ENCODE results near the gene MRPL38. TPM values are rescaled to one million over a fixed set of nuclear protein-coding genes. Genes with fewer than 3 reads are reported as not detected.
A peak's percentile ranks its signal among the peaks of the same experiment; 100 is the strongest.

MRPL38 gene
- polyA plus RNA-seq, 3 donors, result 27.8 to 44.1 (median 36.0) TPM

DNA sequence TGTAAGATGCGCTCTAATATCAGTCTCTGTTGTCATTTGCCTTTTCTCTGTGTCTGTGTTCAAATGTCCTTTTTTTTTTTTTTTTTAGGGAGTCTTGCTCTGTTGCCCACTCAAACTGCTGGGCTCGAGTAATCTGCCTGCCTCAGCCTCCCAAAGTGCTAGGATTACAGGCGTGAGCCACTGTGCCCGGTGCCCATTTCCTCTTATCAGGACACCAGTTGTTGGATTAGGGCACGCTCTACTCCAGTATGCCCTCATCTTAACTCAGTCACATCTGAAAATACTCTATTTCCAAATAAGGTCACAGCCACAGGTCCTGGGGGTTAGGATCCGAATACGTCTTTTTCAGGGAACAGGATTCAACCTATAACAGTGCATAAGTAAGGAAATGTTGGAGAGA lies 24.4 kb downstream of the MRPL38 start:
- WGBS (ENCODE audit: insufficient coverage), result 72% methylated on average over 4 of the region's 7 CpGs
- H3K4me1 ChIP-seq (ENCODE audit: control insufficient read depth in 1 of 2, insufficient read depth in 2 of 2, low read length in 2 of 2), result peaks cover 36 to 40% of the 10 kb centered on the region in 2 donors
- TF ChIP-seq, protein P1, sequence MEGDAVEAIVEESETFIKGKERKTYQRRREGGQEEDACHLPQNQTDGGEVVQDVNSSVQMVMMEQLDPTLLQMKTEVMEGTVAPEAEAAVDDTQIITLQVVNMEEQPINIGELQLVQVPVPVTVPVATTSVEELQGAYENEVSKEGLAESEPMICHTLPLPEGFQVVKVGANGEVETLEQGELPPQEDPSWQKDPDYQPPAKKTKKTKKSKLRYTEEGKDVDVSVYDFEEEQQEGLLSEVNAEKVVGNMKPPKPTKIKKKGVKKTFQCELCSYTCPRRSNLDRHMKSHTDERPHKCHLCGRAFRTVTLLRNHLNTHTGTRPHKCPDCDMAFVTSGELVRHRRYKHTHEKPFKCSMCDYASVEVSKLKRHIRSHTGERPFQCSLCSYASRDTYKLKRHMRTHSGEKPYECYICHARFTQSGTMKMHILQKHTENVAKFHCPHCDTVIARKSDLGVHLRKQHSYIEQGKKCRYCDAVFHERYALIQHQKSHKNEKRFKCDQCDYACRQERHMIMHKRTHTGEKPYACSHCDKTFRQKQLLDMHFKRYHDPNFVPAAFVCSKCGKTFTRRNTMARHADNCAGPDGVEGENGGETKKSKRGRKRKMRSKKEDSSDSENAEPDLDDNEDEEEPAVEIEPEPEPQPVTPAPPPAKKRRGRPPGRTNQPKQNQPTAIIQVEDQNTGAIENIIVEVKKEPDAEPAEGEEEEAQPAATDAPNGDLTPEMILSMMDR (IDR thresholded peaks at IDR 0.05), result no peak
- Mint-ChIP-seq H3K9me3 (peaks cover 0 to 16% (median 4%) of the 10 kb centered on the region in 7 donors), H3K27me3 (ENCODE audit: low read depth in 3 of 3) (peaks cover 52 to 69% (median 58%) of the 10 kb centered on the region in 3 donors), H3K27ac (no peak overlapping the region), H3K36me3 (peaks cover 2 to 6% of the 10 kb centered on the region in 2 donors), H3K4me1 (peaks cover 34% of the 10 kb centered on the region), H3K4me3 (peak overlapping the region in 1 of 2 donors; percentile 80)
- no peak overlapping the region for H3K4me3 ChIP-seq (replicated peaks in 1 of 3; ENCODE audit: low read depth in 2 of 3, low read length in 3 of 3)
- no peaks in the 10 kb centered on the region for H3K36me3 ChIP-seq (replicated peaks in 1 of 2; ENCODE audit: control insufficient read depth in 1 of 2, insufficient read depth in 2 of 2, low read length in 2 of 2)
- DNase-seq, result no peak
- peaks cover 16 to 48% of the 10 kb centered on the region in 2 donors for H3K27me3 ChIP-seq (ENCODE audit: control insufficient read depth in 2 of 2, insufficient read depth in 2 of 2, low read length in 2 of 2)
- H3K9ac ChIP-seq (ENCODE audit: insufficient read depth, low read length, poor library complexity, severe bottlenecking), result no peak overlapping the region
- no peaks in the 10 kb centered on the region for H3K79me2 ChIP-seq (ENCODE audit: insufficient read depth, low read length)
- H3K4me2 ChIP-seq (replicated peaks; ENCODE audit: extremely low read depth, low read length, poor library complexity, severe bottlenecking), result no peak overlapping the region
- H3K9me3 ChIP-seq (replicated peaks in 1 of 2; ENCODE audit: control insufficient read depth in 1 of 2, insufficient read depth in 1 of 2, low read length in 2 of 2), result peaks cover 0 to 5% of the 10 kb centered on the region in 2 donors
- intact Hi-C loops (cut with micrococcal nuclease), result no loop called here
- H2AFZ ChIP-seq (ENCODE audit: insufficient read depth, low read depth, low read length, poor library complexity, severe bottlenecking), result no peak overlapping the region
- no peak overlapping the region for H3K27ac ChIP-seq (ENCODE audit: low read depth in 1 of 2, low read length in 2 of 2)
- H4K20me1 ChIP-seq (ENCODE audit: insufficient read depth, low read length), result no peaks in the 10 kb centered on the region

DNA sequence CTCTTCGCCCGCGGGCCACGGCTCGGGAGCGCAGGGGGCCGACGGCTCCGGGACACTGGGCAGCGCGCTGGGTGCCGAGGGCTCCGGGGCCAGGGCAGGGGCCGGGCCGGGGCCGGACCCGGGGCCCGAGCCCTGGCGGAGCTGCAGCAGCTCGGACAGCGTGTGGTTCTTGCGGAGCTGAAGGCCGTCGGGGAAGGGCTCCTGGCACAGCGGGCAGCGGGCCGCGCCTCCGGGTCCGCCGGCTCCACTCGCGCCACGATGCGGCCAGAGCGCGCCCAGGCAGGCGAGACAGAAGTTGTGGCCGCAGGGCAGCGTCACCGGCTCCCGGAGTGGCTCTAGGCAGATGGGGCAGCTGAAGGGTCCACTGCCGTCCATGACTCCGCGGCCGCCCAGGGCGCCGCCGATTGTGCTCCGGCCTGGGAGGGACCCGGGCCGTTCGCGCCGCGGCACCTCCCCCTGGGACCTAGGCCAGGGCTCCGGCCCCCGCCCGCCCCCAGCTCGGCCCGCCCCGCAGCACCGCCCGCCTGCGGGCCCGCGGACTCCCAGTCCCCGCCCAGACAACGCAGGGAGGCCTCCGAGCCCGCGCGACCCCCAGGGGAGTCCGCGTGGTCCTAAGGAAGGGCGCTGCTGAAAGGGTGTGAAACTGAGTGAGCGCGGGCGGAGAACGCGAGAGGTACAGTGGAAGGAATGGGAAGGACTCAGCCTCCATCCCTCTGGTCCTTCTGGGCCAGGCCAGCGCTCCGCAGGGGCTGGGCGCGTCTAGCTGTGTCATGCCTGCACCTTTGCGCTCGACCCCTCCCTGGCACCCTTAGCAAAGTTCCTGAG lies 26.3 kb downstream of the MRPL38 start, which contains the start of gene TRIM47:
TRIM47 (minus strand) TSS at position 408 of the 825 bp plus-strand sequence; CDS start at position 375, 33 bp downstream.
- peak within 1 kb of the TSS; percentile 73 to 95 for H3K4me3 Mint-ChIP-seq
- H3K27me3 Mint-ChIP-seq (ENCODE audit: low read depth in 3 of 3), result peaks cover 55 to 73% (median 55%) of the 10 kb centered on the region in 3 donors
- Histone ChIP-seq H3K4me1 (ENCODE audit: control insufficient read depth in 1 of 2, insufficient read depth in 2 of 2, low read length in 2 of 2) (peaks cover 27 to 38% of the 10 kb centered on the region in 2 donors), H3K27ac (ENCODE audit: low read depth in 1 of 2, low read length in 2 of 2) (no peak within 1 kb of the TSS), H3K27me3 (ENCODE audit: control insufficient read depth in 2 of 2, insufficient read depth in 2 of 2, low read length in 2 of 2) (peaks cover 16 to 48% of the 10 kb centered on the region in 2 donors), H3K9ac (ENCODE audit: insufficient read depth, low read length, poor library complexity, severe bottlenecking) (no peak within 1 kb of the TSS), H4K20me1 (ENCODE audit: insufficient read depth, low read length) (no peaks in the 10 kb centered on the region), H2AFZ (ENCODE audit: insufficient read depth, low read depth, low read length, poor library complexity, severe bottlenecking) (peak within 1 kb of the TSS; percentile 76), H3K36me3 (replicated peaks in 1 of 2; ENCODE audit: control insufficient read depth in 1 of 2, insufficient read depth in 2 of 2, low read length in 2 of 2) (no peaks in the 10 kb centered on the region), H3K79me2 (ENCODE audit: insufficient read depth, low read length) (no peaks in the 10 kb centered on the region), H3K4me2 (replicated peaks; ENCODE audit: extremely low read depth, low read length, poor library complexity, severe bottlenecking) (peak within 1 kb of the TSS; percentile 80), H3K4me3 (replicated peaks in 1 of 3; ENCODE audit: low read depth in 2 of 3, low read length in 3 of 3) (peak within 1 kb of the TSS; percentile 8 to 68 (median 23)), H3K9me3 (replicated peaks in 1 of 2; ENCODE audit: control insufficient read depth in 1 of 2, insufficient read depth in 1 of 2, low read length in 2 of 2) (peaks cover 0 to 5% of the 10 kb centered on the region in 2 donors)
- DNase-seq, result peak in 2 of 3 donors; percentile 37 to 47
- intact Hi-C loops (cut with micrococcal nuclease), result no loop called here
- H3K9me3 Mint-ChIP-seq, result peaks cover 0 to 14% (median 4%) of the 10 kb centered on the region in 7 donors
- H3K27ac Mint-ChIP-seq, result peak within 1 kb of the TSS in 2 of 7 donors; percentile 46 to 60
- peaks cover 28% of the 10 kb centered on the region for H3K4me1 Mint-ChIP-seq
- under 1% methylated on average over 83 of the region's 87 CpGs for WGBS (ENCODE audit: insufficient coverage)
- TF ChIP-seq, protein P1 (IDR thresholded peaks at IDR 0.05), result peak; percentile 54
- H3K36me3 Mint-ChIP-seq, result peaks cover 2 to 6% of the 10 kb centered on the region in 2 donors
